ENCODE results near the gene DLG3. TPM values are rescaled to one million over a fixed set of nuclear protein-coding genes. Genes with fewer than 3 reads are reported as not detected.

DLG3 gene
- polyA plus RNA-seq, 1 donor (not counting 4 experiments of a cell fraction or from before 2014, with no cell fraction given): 10.1 TPM

DNA sequence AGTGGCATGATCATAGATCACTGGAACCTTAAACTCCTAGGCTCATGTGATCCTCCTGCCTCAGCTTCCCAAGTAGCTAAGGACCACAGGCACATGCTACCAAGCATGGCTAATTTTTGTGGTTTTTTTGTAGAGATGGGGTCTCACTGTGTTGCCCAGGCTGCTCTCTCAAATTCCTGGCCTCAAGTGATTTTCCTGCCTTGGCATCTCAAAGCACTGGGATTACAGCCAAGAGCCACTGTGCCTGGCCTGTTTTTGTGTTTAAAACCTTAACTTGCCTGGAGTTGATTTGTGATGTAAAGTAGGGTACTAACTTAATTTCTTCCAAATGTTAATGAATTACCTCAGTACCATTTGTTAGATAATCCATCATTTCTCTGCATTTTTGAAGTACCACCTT is 22.3 kb downstream of the DLG3 start:
- dilution Hi-C loops (cut with MboI; ENCODE audit: extremely low pct_ligation_motif_present, low sequenced_read_pairs): no loop called here
- no peak overlapping the region for H2AFZ ChIP-seq (ENCODE audit: control insufficient read depth, low read length)
- FAIRE-seq: no peak

DNA sequence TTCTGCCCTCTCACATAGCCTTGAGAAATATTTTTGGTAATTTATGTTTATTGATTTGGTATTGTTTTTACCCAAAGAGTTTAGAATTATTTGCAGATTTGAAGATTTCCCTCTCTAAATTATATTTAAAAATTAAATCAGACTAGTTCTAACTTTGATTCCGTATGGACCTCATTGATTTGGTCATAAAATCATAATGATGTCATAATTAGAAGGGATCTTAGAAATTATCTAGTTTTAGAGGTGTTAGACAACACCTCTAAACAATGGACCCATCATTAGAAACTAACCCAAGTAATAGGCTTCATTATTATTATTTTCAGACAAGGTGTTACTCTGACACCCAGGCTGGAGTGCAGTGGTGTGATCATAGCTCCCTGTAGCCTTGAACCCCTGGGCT is 24.1 kb downstream of the DLG3 start:
- Histone ChIP-seq H4K20me1 (ENCODE audit: control insufficient read depth, extremely low read depth, insufficient read depth, low read length) (no peaks in the 10 kb centered on the region), H3K36me3 (ENCODE audit: control insufficient read depth in 2 of 2, extremely low read depth in 1 of 2, insufficient read depth in 2 of 2, low read length in 2 of 2) (no peaks in the 10 kb centered on the region), H3K79me2 (ENCODE audit: control insufficient read depth, insufficient read depth, low read length) (no peaks in the 10 kb centered on the region), H3K4me1 (ENCODE audit: control insufficient read depth, extremely low read depth, insufficient read depth, low read length) (no peaks in the 10 kb centered on the region), H3K27me3 (ENCODE audit: control insufficient read depth, extremely low read depth, insufficient read depth, low read length) (no peaks in the 10 kb centered on the region), H3K9me3 (ENCODE audit: control insufficient read depth, low read depth, low read length) (no peaks in the 10 kb centered on the region), H3K27ac (ENCODE audit: control insufficient read depth, insufficient read depth, low read length) (no peak overlapping the region), H3K4me2 (ENCODE audit: control insufficient read depth, extremely low read depth, insufficient read depth, low read depth, low read length) (no peak overlapping the region), H2AFZ (ENCODE audit: control insufficient read depth, low read length) (no peak overlapping the region), H3K9me1 (ENCODE audit: control insufficient read depth, extremely low read depth, insufficient read depth, low read length) (no peaks in the 10 kb centered on the region), H3K9ac (ENCODE audit: control insufficient read depth, extremely low read depth, insufficient read depth, low read length) (no peak overlapping the region), H3K4me3 (ENCODE audit: control insufficient read depth in 2 of 3, extremely low read depth in 1 of 3, insufficient read depth in 2 of 3, low read depth in 1 of 3, low read length in 3 of 3) (no peak overlapping the region)
- FAIRE-seq (no peak), DNase-seq (ENCODE audit: low read depth, low spot score) (no peak)
- dilution Hi-C loops (cut with MboI; ENCODE audit: extremely low pct_ligation_motif_present, low sequenced_read_pairs): no loop called here
- TF ChIP-seq EZH2 (IDR thresholded peaks at IDR 0.05; ENCODE audit: low read length): no peak
- TF ChIP-seq, protein P1, sequence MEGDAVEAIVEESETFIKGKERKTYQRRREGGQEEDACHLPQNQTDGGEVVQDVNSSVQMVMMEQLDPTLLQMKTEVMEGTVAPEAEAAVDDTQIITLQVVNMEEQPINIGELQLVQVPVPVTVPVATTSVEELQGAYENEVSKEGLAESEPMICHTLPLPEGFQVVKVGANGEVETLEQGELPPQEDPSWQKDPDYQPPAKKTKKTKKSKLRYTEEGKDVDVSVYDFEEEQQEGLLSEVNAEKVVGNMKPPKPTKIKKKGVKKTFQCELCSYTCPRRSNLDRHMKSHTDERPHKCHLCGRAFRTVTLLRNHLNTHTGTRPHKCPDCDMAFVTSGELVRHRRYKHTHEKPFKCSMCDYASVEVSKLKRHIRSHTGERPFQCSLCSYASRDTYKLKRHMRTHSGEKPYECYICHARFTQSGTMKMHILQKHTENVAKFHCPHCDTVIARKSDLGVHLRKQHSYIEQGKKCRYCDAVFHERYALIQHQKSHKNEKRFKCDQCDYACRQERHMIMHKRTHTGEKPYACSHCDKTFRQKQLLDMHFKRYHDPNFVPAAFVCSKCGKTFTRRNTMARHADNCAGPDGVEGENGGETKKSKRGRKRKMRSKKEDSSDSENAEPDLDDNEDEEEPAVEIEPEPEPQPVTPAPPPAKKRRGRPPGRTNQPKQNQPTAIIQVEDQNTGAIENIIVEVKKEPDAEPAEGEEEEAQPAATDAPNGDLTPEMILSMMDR (optimal IDR thresholded peaks at IDR 0.05 in 1 of 3, IDR thresholded peaks at IDR 0.05 in 1 of 3, conservative IDR thresholded peaks at IDR 0.05 in 1 of 3; ENCODE audit: extremely low read depth in 1 of 3, insufficient read depth in 2 of 3, low read length in 3 of 3): no peak

More for the DNA sequence above, 22.3 kb downstream of the DLG3 start:
- TF ChIP-seq EZH2 (IDR thresholded peaks at IDR 0.05; ENCODE audit: low read length): no peak
- TF ChIP-seq, protein P1 (optimal IDR thresholded peaks at IDR 0.05 in 1 of 3, IDR thresholded peaks at IDR 0.05 in 1 of 3, conservative IDR thresholded peaks at IDR 0.05 in 1 of 3; ENCODE audit: extremely low read depth in 1 of 3, insufficient read depth in 2 of 3, low read length in 3 of 3): no peak
- H3K79me2 ChIP-seq (ENCODE audit: control insufficient read depth, insufficient read depth, low read length): no peaks in the 10 kb centered on the region
- no peak for DNase-seq (ENCODE audit: low read depth, low spot score)
- H3K4me3 ChIP-seq (ENCODE audit: control insufficient read depth in 2 of 3, extremely low read depth in 1 of 3, insufficient read depth in 2 of 3, low read depth in 1 of 3, low read length in 3 of 3): no peak overlapping the region
- no peaks in the 10 kb centered on the region for H3K36me3 ChIP-seq (ENCODE audit: control insufficient read depth in 2 of 2, extremely low read depth in 1 of 2, insufficient read depth in 2 of 2, low read length in 2 of 2)
- H4K20me1 ChIP-seq (ENCODE audit: control insufficient read depth, extremely low read depth, insufficient read depth, low read length): no peaks in the 10 kb centered on the region
- H3K27ac ChIP-seq (ENCODE audit: control insufficient read depth, insufficient read depth, low read length): no peak overlapping the region
- H3K9ac ChIP-seq (ENCODE audit: control insufficient read depth, extremely low read depth, insufficient read depth, low read length): no peak overlapping the region
- no peaks in the 10 kb centered on the region for H3K9me3 ChIP-seq (ENCODE audit: control insufficient read depth, low read depth, low read length)
- no peaks in the 10 kb centered on the region for H3K4me1 ChIP-seq (ENCODE audit: control insufficient read depth, extremely low read depth, insufficient read depth, low read length)
- no peaks in the 10 kb centered on the region for H3K9me1 ChIP-seq (ENCODE audit: control insufficient read depth, extremely low read depth, insufficient read depth, low read length)
- H3K4me2 ChIP-seq (ENCODE audit: control insufficient read depth, extremely low read depth, insufficient read depth, low read depth, low read length): no peak overlapping the region
- no peaks in the 10 kb centered on the region for H3K27me3 ChIP-seq (ENCODE audit: control insufficient read depth, extremely low read depth, insufficient read depth, low read length)

Data from keratinocyte (primary cell).